CD14-positive monocyte (primary cell): ENCODE measurements around the gene CMTM6. TPM values are rescaled to one million over a fixed set of nuclear protein-coding genes. Genes with fewer than 3 reads are reported as not detected.

Experiments used
- DNase-seq, 3 donors: peaks; one replicate each; pipeline ENCODE4 v3.0.0-alpha.2; 2011 to 2022
- H2AFZ ChIP-seq: 2 replicates; pipeline ENCODE4 v1.6.0; 2012; ENCODE audit warnings: mild to moderate bottlenecking, low read depth, low read length, inconsistent platforms; ENCODE audit not compliant: insufficient read depth, poor library complexity, severe bottlenecking
- H3K27ac ChIP-seq, 2 donors: 1 replicate in 1 of 2; 2 replicates in 1 of 2; pipeline ENCODE4 v1.5.1; 2012 to 2013; ENCODE audit warnings: low read length in 2 of 2, control low read depth in 1 of 2, inconsistent platforms in 1 of 2, low read depth in 1 of 2, mild to moderate bottlenecking in 1 of 2
- H3K27me3 ChIP-seq, 2 donors: one replicate each; pipeline versions ENCODE4 v1.6.0 to v1.6.1; 2011 to 2013; ENCODE audit warnings: low read length in 2 of 2; ENCODE audit not compliant: control insufficient read depth in 2 of 2, insufficient read depth in 2 of 2
- H3K36me3 ChIP-seq, 2 donors: replicated peaks in 1 of 2; 1 replicate in 1 of 2; 2 replicates in 1 of 2; pipeline versions ENCODE4 v1.5.1 to v1.6.1; 2012 to 2013; ENCODE audit warnings: low read length in 2 of 2, control low read depth in 1 of 2, inconsistent platforms in 1 of 2, mild to moderate bottlenecking in 1 of 2; ENCODE audit not compliant: insufficient read depth in 2 of 2, control insufficient read depth in 1 of 2
- H3K4me1 ChIP-seq, 2 donors: 1 replicate in 1 of 2; 2 replicates in 1 of 2; pipeline versions ENCODE4 v1.5.1 to v1.6.1; 2012 to 2013; ENCODE audit warnings: low read length in 2 of 2, control low read depth in 1 of 2, inconsistent platforms in 1 of 2, mild to moderate bottlenecking in 1 of 2, moderate library complexity in 1 of 2; ENCODE audit not compliant: insufficient read depth in 2 of 2, control insufficient read depth in 1 of 2
- H3K4me2 ChIP-seq: replicated peaks from 2 replicates; pipeline ENCODE3; 2012; ENCODE audit warnings: low read length, moderate library complexity, mild to moderate bottlenecking; ENCODE audit not compliant: poor library complexity, severe bottlenecking; ENCODE audit errors: extremely low read depth
- H3K4me3 ChIP-seq, 3 experiments: fragments of 200-600 bp in 1 of 3; sonication (generic) in 1 of 3; replicated peaks in 1 of 3; 1 replicate in 2 of 3; 2 replicates in 1 of 3; pipeline ENCODE4 v1.5.1; 2011 to 2013; ENCODE audit warnings: low read length in 3 of 3, mild to moderate bottlenecking in 3 of 3, control low read depth in 2 of 3, low read depth in 2 of 3, inconsistent platforms in 1 of 3, moderate library complexity in 1 of 3
- H3K79me2 ChIP-seq: 2 replicates; pipeline ENCODE4 v1.6.0; 2012; ENCODE audit warnings: mild to moderate bottlenecking, control low read depth, inconsistent platforms, low read length, moderate library complexity; ENCODE audit not compliant: insufficient read depth
- H3K9ac ChIP-seq: 2 replicates; pipeline ENCODE4 v1.6.0; 2017; ENCODE audit warnings: low read length, mild to moderate bottlenecking; ENCODE audit not compliant: insufficient read depth, poor library complexity, severe bottlenecking
- H3K9me3 ChIP-seq, 2 donors: replicated peaks in 1 of 2; 1 replicate in 1 of 2; 2 replicates in 1 of 2; pipeline versions ENCODE4 v1.5.1 to v1.6.1; 2012 to 2013; ENCODE audit warnings: low read length in 2 of 2, control low read depth in 1 of 2; ENCODE audit not compliant: control insufficient read depth in 1 of 2, insufficient read depth in 1 of 2
- H4K20me1 ChIP-seq: 2 replicates; pipeline ENCODE4 v1.6.0; 2012; ENCODE audit warnings: mild to moderate bottlenecking, low read length, control low read depth, moderate library complexity; ENCODE audit not compliant: insufficient read depth
- H3K27ac Mint-ChIP-seq, 7 donors: one replicate each; pipeline ENCODE4 v1.8.0; 2020; ENCODE audit warnings: mild to moderate bottlenecking in 7 of 7, mixed read lengths in 7 of 7, moderate library complexity in 6 of 7, inconsistent platforms in 2 of 7
- H3K27me3 Mint-ChIP-seq, 3 donors: one replicate each; pipeline ENCODE4 v1.8.0; 2021 to 2022; ENCODE audit warnings: low read depth in 3 of 3, mild to moderate bottlenecking in 3 of 3, mixed read lengths in 3 of 3, moderate library complexity in 3 of 3, inconsistent platforms in 1 of 3
- H3K36me3 Mint-ChIP-seq, 2 donors: one replicate each; pipeline ENCODE4 v1.8.0; 2020; ENCODE audit warnings: mixed read lengths in 2 of 2, inconsistent platforms in 1 of 2, mild to moderate bottlenecking in 1 of 2
- H3K4me1 Mint-ChIP-seq: one replicate; pipeline ENCODE4 v1.8.0; 2020; ENCODE audit warnings: mild to moderate bottlenecking, mixed read lengths
- H3K4me3 Mint-ChIP-seq, 2 donors: one replicate each; pipeline ENCODE4 v1.8.0; 2020; ENCODE audit warnings: mild to moderate bottlenecking in 2 of 2, mixed read lengths in 2 of 2, moderate library complexity in 1 of 2
- H3K9me3 Mint-ChIP-seq, 7 donors: one replicate each; pipeline ENCODE4 v1.8.0; 2020 to 2022; ENCODE audit warnings: mixed read lengths in 7 of 7, mild to moderate bottlenecking in 6 of 7, moderate library complexity in 6 of 7, inconsistent platforms in 2 of 7
- WGBS: methylation state at CpG from one replicate; pipeline ENCODE4 v1.1.5; 2013; ENCODE audit warnings: missing lambda C conversion rate; ENCODE audit not compliant: insufficient coverage; 5-methylcytosine and 5-hydroxymethylcytosine counted together
- intact Hi-C, 2 donors: fragments of 100-400 bp; cut with micrococcal nuclease; formaldehyde crosslinking; loops; one replicate each; pipeline versions ENCODE4 v1.15.0 to v1.15.1; 2023
- polyA plus RNA-seq, 3 donors: library from polyadenylated mRNA; depleted of rRNA in 1 of 3; unstranded in 2 of 3; stranded (reverse) in 1 of 3; fragments of 300-500 nt in 2 of 3; fragments of >200 nt in 1 of 3; fragmentation: Illumina TruSeq in 2 of 3; gene quantifications; 1 replicate in 2 of 3; 2 replicates in 1 of 3; pipeline ENCODE4 v1.2.3, GENCODE V29; 2012 to 2021
- TF ChIP-seq, protein P1 (sequence below): fragments of 200-600 bp; IDR thresholded peaks from one replicate; pipeline ENCODE4 v1.8.0; 2022; ENCODE audit warnings: antibody characterized with exemption, mild to moderate bottlenecking

The CMTM6 gene
- polyA plus RNA-seq, 3 donors = 40.0 to 210 (median 190) TPM

DNA sequence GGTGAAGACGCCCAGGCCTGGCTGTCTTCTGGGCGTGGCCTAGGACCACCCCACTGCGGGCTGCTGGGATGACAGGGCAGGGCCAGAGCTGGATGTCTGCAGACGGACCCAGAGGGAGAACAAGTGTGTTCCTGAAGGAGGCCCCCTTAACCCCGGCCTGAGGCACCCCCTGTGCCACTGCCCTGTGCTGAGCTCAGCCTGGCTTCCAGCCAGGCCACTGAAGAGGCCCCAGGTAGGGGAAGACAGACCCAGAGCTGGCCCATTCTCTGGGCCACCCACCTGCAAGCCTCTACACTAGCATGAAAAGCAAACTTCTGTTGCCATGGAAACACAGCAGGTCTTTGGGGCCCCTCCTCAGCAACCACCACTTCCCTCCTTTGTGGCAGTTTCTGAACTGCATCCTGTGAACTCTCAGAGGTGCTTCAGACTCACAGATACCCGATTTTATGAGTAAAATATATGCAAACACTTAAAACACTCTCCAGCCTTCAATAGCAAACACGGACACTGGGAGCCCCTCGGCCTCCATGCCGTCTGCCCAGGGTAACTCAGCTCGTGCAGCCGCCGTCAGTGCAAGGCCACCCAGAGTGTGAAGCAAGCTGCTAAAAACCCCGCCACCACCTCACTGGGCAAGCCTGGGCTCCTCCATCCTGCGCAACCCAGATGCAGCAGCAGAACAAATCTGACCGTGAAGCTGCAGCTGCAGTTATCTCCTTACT is 42.5 kb downstream of the CMTM6 start:
- no peak overlapping the region for H3K4me2 ChIP-seq
- H3K27ac ChIP-seq = peak overlapping the region in 1 of 2 donors; percentile 20
- H3K9me3 ChIP-seq = no peaks in the 10 kb centered on the region
- peaks cover 31% of the 10 kb centered on the region for H4K20me1 ChIP-seq
- Mint-ChIP-seq H3K9me3 (no peaks in the 10 kb centered on the region), H3K4me1 (peaks cover 26% of the 10 kb centered on the region), H3K27ac (peak overlapping the region in 4 of 7 donors; percentile 33 to 79 (median 38)), H3K4me3 (no peak overlapping the region), H3K36me3 (peaks cover 22 to 26% of the 10 kb centered on the region in 2 donors), H3K27me3 (no peaks in the 10 kb centered on the region)
- TF ChIP-seq, protein P1, sequence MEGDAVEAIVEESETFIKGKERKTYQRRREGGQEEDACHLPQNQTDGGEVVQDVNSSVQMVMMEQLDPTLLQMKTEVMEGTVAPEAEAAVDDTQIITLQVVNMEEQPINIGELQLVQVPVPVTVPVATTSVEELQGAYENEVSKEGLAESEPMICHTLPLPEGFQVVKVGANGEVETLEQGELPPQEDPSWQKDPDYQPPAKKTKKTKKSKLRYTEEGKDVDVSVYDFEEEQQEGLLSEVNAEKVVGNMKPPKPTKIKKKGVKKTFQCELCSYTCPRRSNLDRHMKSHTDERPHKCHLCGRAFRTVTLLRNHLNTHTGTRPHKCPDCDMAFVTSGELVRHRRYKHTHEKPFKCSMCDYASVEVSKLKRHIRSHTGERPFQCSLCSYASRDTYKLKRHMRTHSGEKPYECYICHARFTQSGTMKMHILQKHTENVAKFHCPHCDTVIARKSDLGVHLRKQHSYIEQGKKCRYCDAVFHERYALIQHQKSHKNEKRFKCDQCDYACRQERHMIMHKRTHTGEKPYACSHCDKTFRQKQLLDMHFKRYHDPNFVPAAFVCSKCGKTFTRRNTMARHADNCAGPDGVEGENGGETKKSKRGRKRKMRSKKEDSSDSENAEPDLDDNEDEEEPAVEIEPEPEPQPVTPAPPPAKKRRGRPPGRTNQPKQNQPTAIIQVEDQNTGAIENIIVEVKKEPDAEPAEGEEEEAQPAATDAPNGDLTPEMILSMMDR = no peak
- peaks cover 23 to 26% of the 10 kb centered on the region in 2 donors for H3K4me1 ChIP-seq
- no peak for DNase-seq
- WGBS = 18% methylated on average over 13 of the region's 15 CpGs
- peaks cover 6 to 26% of the 10 kb centered on the region in 2 donors for H3K36me3 ChIP-seq
- peaks cover 7% of the 10 kb centered on the region for H3K79me2 ChIP-seq
- no peaks in the 10 kb centered on the region for H3K27me3 ChIP-seq
- H2AFZ ChIP-seq = no peak overlapping the region
- no peak overlapping the region for H3K9ac ChIP-seq
- intact Hi-C loops = no loop called here
- no peak overlapping the region for H3K4me3 ChIP-seq

DNA sequence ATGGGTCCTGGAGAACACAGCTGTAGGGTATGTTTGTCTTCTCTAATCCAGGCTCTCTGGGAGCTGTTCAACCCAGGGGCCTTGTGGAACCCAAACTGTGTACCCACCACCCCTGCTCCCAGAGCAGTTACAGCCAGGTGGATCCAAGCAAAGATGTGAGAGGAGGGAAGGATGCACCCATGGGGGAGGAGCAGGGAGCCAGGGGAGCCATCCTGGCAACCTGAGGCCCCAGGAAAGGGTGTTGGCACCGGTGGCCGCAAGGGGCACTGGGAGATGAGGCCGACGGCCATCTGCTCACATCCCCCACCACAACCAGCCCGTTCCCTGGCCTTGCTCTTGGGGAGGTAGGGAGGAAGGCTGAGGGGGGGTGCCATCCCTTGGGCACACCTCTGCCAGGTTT is 43.2 kb downstream of the CMTM6 start:
- H3K4me1 ChIP-seq = peaks cover 23 to 26% of the 10 kb centered on the region in 2 donors
- peaks cover 7% of the 10 kb centered on the region for H3K79me2 ChIP-seq
- no peaks in the 10 kb centered on the region for H3K27me3 ChIP-seq
- H3K27me3 Mint-ChIP-seq = no peaks in the 10 kb centered on the region
- H3K27ac Mint-ChIP-seq = no peak overlapping the region
- DNase-seq = no peak
- no CpG with 5 or more reads among the region's 5 CpGs for WGBS
- no peak overlapping the region for H3K27ac ChIP-seq
- H3K4me1 Mint-ChIP-seq = peaks cover 26% of the 10 kb centered on the region
- H3K9me3 Mint-ChIP-seq = no peaks in the 10 kb centered on the region
- peaks cover 13 to 33% of the 10 kb centered on the region in 2 donors for H3K36me3 ChIP-seq
- peaks cover 30 to 32% of the 10 kb centered on the region in 2 donors for H3K36me3 Mint-ChIP-seq
- peaks cover 36% of the 10 kb centered on the region for H4K20me1 ChIP-seq
- intact Hi-C loops = no loop called here
- H3K9me3 ChIP-seq = no peaks in the 10 kb centered on the region
- no peak overlapping the region for H3K4me2 ChIP-seq
- H3K9ac ChIP-seq = no peak overlapping the region
- H3K4me3 ChIP-seq = no peak overlapping the region
- H3K4me3 Mint-ChIP-seq = no peak overlapping the region
- H2AFZ ChIP-seq = no peak overlapping the region
- TF ChIP-seq, protein P1 = no peak
